HCT116 (cell line): ENCODE data around the gene PIGQ. TPM values are rescaled to one million over a fixed set of nuclear protein-coding genes. Genes with fewer than 3 reads are reported as not detected.

ENCODE experiments used
- ATAC-seq: fragments of 200-7000 bp; cut with Tn5 transposase; 2 replicates; pipeline ENCODE4 v1.9.1; 2020; ENCODE audit warnings: mild to moderate bottlenecking, moderate library complexity
- BruUV-seq: library from RNA; stranded (reverse); fragments of 400-500 nt; replicated peaks from 2 replicates; lab custom pipeline; 2021; lab: Mats Ljungman, UMichigan
- CTCF ChIA-PET: fragments of 300-600 bp; sonication (Branson Sonifier 250); formaldehyde crosslinking; loops from one replicate; lab custom pipeline; 2021; ENCODE audit warnings: antibody characterized with exemption; lab: Charles Lee
- POLR2A ChIA-PET: fragments of 300-600, 350-600 bp; sonication (Branson Sonifier 250); formaldehyde crosslinking; loops from one replicate; lab custom pipeline; 2021; ENCODE audit warnings: antibody characterized with exemption; lab: Charles Lee
- RAD21 ChIA-PET, 2 experiments: fragments of 300-600 bp; sonication (Branson Sonifier 250); formaldehyde crosslinking; loops; one replicate each; lab custom pipeline; 2023; ENCODE audit warnings: low total read pairs in 2 of 2; ENCODE audit not compliant: uncharacterized antibody in 2 of 2, unreplicated experiment in 2 of 2, low non-redundant PET in 1 of 2; lab: Charles Lee
- DNase-seq: peaks from one replicate; pipeline ENCODE4 v3.0.0-alpha.2; 2010; ENCODE audit warnings: low read depth, low spot score
- H2AFZ ChIP-seq: fragments of 200-600 bp; shearing (Covaris generic), sonication (generic); 2 replicates; pipeline ENCODE4 v1.6.1; 2017; ENCODE audit warnings: low read depth, mixed run types, mixed read lengths, antibody characterized with exemption, low read length; ENCODE audit not compliant: poor library complexity, severe bottlenecking
- H3K27ac ChIP-seq: 2 replicates; pipeline ENCODE4 v1.5.1; 2012; ENCODE audit warnings: low read depth, low read length
- H3K27me3 ChIP-seq: fragments of 200-600 bp; sonication (generic); 2 replicates; pipeline ENCODE4 v1.6.1; 2016; ENCODE audit warnings: mixed run types, low read length, mixed read lengths; ENCODE audit not compliant: insufficient read depth
- H3K36me3 ChIP-seq, 2 experiments: fragments of 200-500 bp in 1 of 2; fragments of 200-600 bp in 1 of 2; sonication (Bioruptor generic) in 1 of 2; sonication (generic) in 1 of 2; 2 replicates each; pipeline versions ENCODE4 v1.5.1 to v1.6.1; 2014 to 2016; ENCODE audit warnings: low read length in 2 of 2, inconsistent platforms in 1 of 2, mixed read lengths in 1 of 2, mixed run types in 1 of 2; ENCODE audit not compliant: insufficient read depth in 2 of 2, control insufficient read depth in 1 of 2
- H3K4me1 ChIP-seq, 2 experiments: fragments of 200-600 bp in 1 of 2; sonication (generic) in 1 of 2; 2 replicates each; pipeline versions ENCODE4 v1.5.1 to v1.6.1; 2012 to 2017; ENCODE audit warnings: low read length in 2 of 2, inconsistent platforms in 1 of 2, mild to moderate bottlenecking in 1 of 2, mixed read lengths in 1 of 2, mixed run types in 1 of 2, moderate library complexity in 1 of 2; ENCODE audit not compliant: insufficient read depth in 2 of 2, control insufficient read depth in 1 of 2
- H3K4me2 ChIP-seq: fragments of 200-600 bp; sonication (generic); 2 replicates; pipeline ENCODE4 v1.6.1; 2017; ENCODE audit warnings: mixed run types, low read length, mixed read lengths
- H3K4me3 ChIP-seq, 2 experiments: fragments of 200-600 bp in 1 of 2; sonication (generic) in 1 of 2; replicated peaks in 1 of 2; 2 replicates each; pipeline ENCODE4 v1.5.1; 2011 to 2016; ENCODE audit warnings: low read length in 2 of 2, control low read depth in 1 of 2, low read depth in 1 of 2, mild to moderate bottlenecking in 1 of 2, mixed read lengths in 1 of 2, mixed run types in 1 of 2
- H3K79me2 ChIP-seq: fragments of 200-600 bp; sonication (generic); 2 replicates; pipeline ENCODE4 v1.6.1; 2017; ENCODE audit warnings: mild to moderate bottlenecking, mixed run types, low read length, moderate library complexity, mixed read lengths; ENCODE audit not compliant: insufficient read depth
- H3K9ac ChIP-seq: fragments of 200-600 bp; sonication (generic); 2 replicates; pipeline ENCODE4 v1.6.1; 2016; ENCODE audit warnings: low read length, mixed read lengths
- H3K9me2 ChIP-seq: fragments of 200-600 bp; sonication (generic), shearing (Covaris generic); 2 replicates; pipeline ENCODE4 v1.6.1; 2017; ENCODE audit warnings: mixed run types, mild to moderate bottlenecking, moderate library complexity; ENCODE audit not compliant: insufficient read depth
- H3K9me3 ChIP-seq, 2 experiments: fragments of 200-500 bp in 1 of 2; fragments of 200-600 bp in 1 of 2; sonication (Bioruptor generic) in 1 of 2; sonication (generic) in 1 of 2; 2 replicates each; pipeline ENCODE4 v1.6.1; 2014 to 2017; ENCODE audit warnings: low read length in 2 of 2, mixed read lengths in 2 of 2, inconsistent platforms in 1 of 2, low read depth in 1 of 2, mild to moderate bottlenecking in 1 of 2, mixed run types in 1 of 2, moderate library complexity in 1 of 2; ENCODE audit not compliant: control insufficient read depth in 1 of 2, insufficient read depth in 1 of 2
- H4K20me1 ChIP-seq: fragments of 200-600 bp; sonication (generic), shearing (Covaris generic); 2 replicates; pipeline ENCODE4 v1.6.1; 2017; ENCODE audit warnings: mixed run types, mild to moderate bottlenecking, moderate library complexity; ENCODE audit not compliant: insufficient read depth
- JUND ChIP-seq: IDR thresholded peaks from 2 replicates; pipeline ENCODE4 v1.6.1; 2012
- SIN3A ChIP-seq: IDR thresholded peaks from 2 replicates; pipeline ENCODE4 v1.6.1; 2012; ENCODE audit warnings: low read depth
- intact Hi-C: fragments of 100-400 bp; cut with micrococcal nuclease; formaldehyde crosslinking; loops from 2 replicates; pipeline ENCODE4 v1.10.0; 2022
- total RNA-seq: library from RNA; stranded (reverse); gene quantifications from one replicate; pipeline ENCODE4 v1.2.1, GENCODE V29; 2021; ENCODE audit not compliant: unreplicated experiment
- TF ChIP-seq, protein P1 (sequence below): IDR thresholded peaks from 2 replicates; pipeline ENCODE4 v1.6.1; 2012
- TF ChIP-seq, protein P2 (sequence below): IDR thresholded peaks from 2 replicates; pipeline ENCODE4 v1.6.1; 2012; ENCODE audit warnings: low read depth

Gene PIGQ
- total RNA-seq, 1 experiment from 2014 or later = 21.0 TPM

DNA sequence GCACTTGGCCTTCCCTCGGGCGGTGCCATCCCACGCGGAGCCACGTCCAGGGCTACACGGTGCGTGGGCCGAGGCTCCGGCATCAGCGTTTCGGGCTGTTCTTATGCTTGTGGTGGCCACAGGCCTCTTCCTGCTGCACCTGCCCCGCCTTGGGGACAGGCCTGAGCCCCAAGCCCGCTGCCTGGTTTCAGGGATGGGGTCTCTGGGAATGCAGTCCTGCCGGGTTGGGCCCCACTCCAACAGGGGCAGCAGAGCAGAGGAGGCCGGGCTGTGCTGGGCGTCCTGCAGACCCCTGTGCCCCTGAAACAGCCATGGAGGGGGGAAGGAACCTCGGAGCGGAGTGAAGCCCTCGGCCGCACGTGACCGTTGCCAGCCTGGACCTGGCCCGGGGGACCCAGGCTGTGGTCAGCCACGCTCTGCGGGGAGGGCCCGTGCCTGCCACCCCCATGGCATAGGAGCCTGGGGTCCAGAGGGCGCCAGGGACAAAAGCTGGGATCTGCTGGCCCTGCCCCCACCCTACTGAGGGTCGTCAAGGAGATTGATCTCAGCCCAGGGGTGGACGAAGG, 60.6 kb downstream of the PIGQ start:
- Histone ChIP-seq H3K27ac (no peak overlapping the region), H4K20me1 (no peaks in the 10 kb centered on the region)
- RAD21 ChIA-PET = no interaction called here
- TF ChIP-seq, protein P1, sequence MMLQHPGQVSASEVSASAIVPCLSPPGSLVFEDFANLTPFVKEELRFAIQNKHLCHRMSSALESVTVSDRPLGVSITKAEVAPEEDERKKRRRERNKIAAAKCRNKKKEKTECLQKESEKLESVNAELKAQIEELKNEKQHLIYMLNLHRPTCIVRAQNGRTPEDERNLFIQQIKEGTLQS = no peak
- no peak for TF ChIP-seq JUND
- TF ChIP-seq, protein P2, sequence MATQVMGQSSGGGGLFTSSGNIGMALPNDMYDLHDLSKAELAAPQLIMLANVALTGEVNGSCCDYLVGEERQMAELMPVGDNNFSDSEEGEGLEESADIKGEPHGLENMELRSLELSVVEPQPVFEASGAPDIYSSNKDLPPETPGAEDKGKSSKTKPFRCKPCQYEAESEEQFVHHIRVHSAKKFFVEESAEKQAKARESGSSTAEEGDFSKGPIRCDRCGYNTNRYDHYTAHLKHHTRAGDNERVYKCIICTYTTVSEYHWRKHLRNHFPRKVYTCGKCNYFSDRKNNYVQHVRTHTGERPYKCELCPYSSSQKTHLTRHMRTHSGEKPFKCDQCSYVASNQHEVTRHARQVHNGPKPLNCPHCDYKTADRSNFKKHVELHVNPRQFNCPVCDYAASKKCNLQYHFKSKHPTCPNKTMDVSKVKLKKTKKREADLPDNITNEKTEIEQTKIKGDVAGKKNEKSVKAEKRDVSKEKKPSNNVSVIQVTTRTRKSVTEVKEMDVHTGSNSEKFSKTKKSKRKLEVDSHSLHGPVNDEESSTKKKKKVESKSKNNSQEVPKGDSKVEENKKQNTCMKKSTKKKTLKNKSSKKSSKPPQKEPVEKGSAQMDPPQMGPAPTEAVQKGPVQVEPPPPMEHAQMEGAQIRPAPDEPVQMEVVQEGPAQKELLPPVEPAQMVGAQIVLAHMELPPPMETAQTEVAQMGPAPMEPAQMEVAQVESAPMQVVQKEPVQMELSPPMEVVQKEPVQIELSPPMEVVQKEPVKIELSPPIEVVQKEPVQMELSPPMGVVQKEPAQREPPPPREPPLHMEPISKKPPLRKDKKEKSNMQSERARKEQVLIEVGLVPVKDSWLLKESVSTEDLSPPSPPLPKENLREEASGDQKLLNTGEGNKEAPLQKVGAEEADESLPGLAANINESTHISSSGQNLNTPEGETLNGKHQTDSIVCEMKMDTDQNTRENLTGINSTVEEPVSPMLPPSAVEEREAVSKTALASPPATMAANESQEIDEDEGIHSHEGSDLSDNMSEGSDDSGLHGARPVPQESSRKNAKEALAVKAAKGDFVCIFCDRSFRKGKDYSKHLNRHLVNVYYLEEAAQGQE = no peak
- TF ChIP-seq SIN3A = no peak
- TF ChIP-seq, all 23 proteins: peak for 0
- H3K4me3 ChIP-seq = no peak overlapping the region
- ATAC-seq (no peak), DNase-seq (no peak)
- no peak overlapping the region for H3K9ac ChIP-seq
- peaks cover 29 to 43% of the 10 kb centered on the region in 2 experiments for H3K4me1 ChIP-seq
- H3K9me2 ChIP-seq = no peaks in the 10 kb centered on the region
- H3K79me2 ChIP-seq = peaks cover 10% of the 10 kb centered on the region; the same call in 1 of the 2 replicates
- intact Hi-C loops = no loop called here
- H2AFZ ChIP-seq = no peak overlapping the region
- no TSS peak for BruUV-seq
- CTCF ChIA-PET = no interaction called here
- H3K9me3 ChIP-seq = no peaks in the 10 kb centered on the region
- no peaks in the 10 kb centered on the region for H3K36me3 ChIP-seq
- no peak overlapping the region for H3K4me2 ChIP-seq
- no peaks in the 10 kb centered on the region for H3K27me3 ChIP-seq
- POLR2A ChIA-PET = no interaction called here
